Measurements from ENCODE around the gene SCN9A.
"Not testable (repeated sequence)": the region's sequence is repeated elsewhere in the genome, so short reads cannot be mapped to it uniquely, and the experiment has no call there.

DNA sequence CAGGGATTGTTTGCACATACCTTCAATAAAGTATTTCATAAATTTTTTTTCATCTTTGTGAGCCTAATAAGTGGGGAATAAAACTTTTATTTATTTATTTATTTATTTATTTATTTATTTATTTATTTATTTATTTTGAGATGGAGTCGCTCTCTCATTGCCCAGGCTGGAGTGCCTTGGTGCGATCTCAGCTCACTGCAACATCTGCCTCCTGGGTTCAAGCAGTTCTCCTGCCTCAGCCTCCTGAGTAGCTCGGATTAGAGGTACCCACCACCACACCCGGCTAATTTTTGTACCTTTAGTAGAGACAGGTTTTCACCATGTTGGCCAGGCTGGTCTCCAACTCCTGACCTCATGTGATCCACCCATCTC, 17.8 kb downstream of the SCN9A start:
- TF ChIP-seq RAD21 (IDR thresholded peaks at IDR 0.05; ENCODE audit: low read length); MAFK (IDR thresholded peaks at IDR 0.05; ENCODE audit: low read depth, low read length); RFX5 (IDR thresholded peaks at IDR 0.05; ENCODE audit: low read depth, low read length): not testable (repeated sequence)
